Measurements from ENCODE around the gene PACRG.

The PACRG gene

DNA sequence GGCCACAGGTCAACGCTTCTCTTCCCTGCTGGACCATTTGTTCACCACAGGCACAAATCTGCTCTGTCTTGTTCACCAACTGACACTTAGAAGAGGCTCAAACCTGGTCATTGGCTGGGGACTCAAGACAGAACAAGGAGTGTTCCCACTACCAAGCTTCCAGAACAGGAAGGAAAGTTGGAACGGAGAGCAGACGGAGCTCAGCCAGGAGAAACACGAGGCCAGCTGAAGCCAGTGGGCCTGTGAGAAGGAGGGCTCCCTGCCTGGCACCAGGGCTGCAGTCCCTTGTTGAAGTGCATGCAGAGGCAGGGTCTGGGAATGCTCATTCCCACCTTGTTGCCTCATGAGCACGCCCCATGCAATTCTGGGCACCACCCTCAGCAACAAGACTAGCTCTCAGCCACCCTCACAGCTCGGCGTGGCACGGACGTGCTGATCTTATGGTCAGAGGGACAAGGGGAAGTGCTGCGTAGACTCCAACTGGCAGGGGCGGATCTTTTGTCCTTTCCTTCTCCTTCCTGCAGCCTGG lies 450.2 kb downstream of the PACRG start:
- no peak for DNase-seq (ENCODE audit: low spot score)

- no peak for DNase-seq (ENCODE audit: low spot score)
These were observed 451.3 kb downstream of the PACRG start for GRCh38 chr6:163179061-163179460.

GRCh38 chr6:163179721-163180120 lies 451.9 kb downstream of the PACRG start:
- DNase-seq (ENCODE audit: low spot score): no peak

GRCh38 chr6:163180874-163181541 lies 453.2 kb downstream of the PACRG start:
- DNase-seq (ENCODE audit: low spot score): peak; percentile 61

GRCh38 chr6:163181666-163182180 lies 453.9 kb downstream of the PACRG start:
- DNase-seq (ENCODE audit: low spot score): no peak

GRCh38 chr6:163182696-163183095 lies 454.9 kb downstream of the PACRG start:
- no peak for DNase-seq (ENCODE audit: low spot score)

DNA sequence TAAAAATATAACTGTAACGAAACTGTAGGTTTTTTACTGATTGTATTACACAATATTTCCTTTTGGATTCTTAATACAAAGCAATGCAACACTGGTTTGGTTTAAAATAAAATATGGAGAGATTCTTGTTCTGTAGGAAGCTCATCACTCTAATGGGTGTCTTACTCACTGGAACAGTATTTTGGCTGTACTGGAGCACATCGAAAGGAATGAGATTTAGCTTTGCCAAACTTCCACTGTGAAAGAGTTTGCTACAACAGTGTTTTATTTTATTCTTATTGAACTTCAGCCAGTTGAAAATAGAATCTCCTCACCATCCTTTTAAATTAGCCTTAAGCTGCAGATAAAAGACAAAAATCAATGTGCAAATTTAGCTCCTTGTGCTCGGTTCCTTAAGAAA lies 456.0 kb downstream of the PACRG start:
- DNase-seq (ENCODE audit: low spot score): peak; percentile 39

- DNase-seq (ENCODE audit: low spot score): no peak
These were observed 458.0 kb downstream of the PACRG start for GRCh38 chr6:163185744-163186143.

GRCh38 chr6:163186527-163186926 lies 458.8 kb downstream of the PACRG start:
- DNase-seq (ENCODE audit: low spot score): no peak

DNA sequence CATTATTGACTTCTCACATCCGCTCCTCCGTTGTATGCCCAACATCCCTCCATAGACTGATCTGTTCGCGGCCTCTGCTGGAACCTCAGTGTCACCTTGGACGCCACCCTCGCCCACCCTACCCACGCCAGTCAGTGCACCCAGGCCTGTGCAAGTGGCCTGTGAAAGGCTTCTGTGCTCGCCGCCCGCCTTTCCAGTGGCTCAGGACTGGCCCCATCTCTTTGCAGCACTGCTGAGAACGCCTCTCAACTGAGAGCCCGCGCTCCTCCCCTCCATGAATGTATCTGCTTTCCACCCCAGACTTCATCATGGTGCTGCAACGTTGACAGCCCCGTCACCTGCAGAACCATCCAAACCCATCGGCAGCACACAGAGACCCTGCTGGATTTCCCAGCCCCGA lies 459.4 kb downstream of the PACRG start:
- DNase-seq (ENCODE audit: low spot score): no peak

- DNase-seq (ENCODE audit: low spot score): no peak
These were observed 459.8 kb downstream of the PACRG start for GRCh38 chr6:163187606-163188005.

DNA sequence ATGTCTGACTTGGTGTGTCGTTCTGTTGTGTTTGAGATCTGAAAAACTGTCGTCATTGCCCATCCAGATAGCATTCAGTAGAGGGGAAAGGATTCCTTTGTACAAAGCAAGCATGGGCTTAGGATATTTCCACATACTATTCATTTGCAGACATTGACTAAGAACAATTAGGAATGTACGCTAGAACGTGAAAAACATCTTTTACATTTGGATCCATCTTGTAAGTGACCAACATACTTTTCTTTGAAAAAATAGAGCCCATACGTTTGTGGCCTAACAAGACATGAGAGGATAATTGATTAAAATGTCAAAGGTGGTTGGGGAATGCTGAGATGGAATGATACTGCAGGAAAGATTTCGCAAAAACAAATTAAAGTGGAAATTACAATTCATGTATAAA lies 461.0 kb downstream of the PACRG start:
- no peak for DNase-seq (ENCODE audit: low spot score)

GRCh38 chr6:163189609-163190008 lies 461.8 kb downstream of the PACRG start:
- no peak for DNase-seq (ENCODE audit: low spot score)

DNA sequence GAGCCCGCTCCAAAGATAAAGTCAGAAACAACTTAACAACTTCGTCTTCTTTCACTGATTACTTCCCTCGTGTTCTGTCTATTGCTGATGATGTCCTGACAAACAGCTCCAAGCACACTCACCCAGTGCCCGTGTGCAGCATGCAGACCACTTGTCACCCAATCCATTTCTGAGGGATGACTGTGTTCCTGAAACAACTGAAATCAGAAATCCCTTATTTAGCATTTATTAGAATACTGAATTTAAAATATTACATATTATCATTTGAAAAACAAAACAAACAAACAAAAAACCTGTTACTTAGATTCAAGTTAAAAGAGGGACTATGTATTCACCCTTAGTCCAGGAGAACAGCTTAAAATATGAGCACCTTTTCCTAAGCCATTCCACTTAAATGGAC lies 463.0 kb downstream of the PACRG start:
- no peak for DNase-seq (ENCODE audit: low spot score)

- no peak for DNase-seq (ENCODE audit: low spot score)
These were observed 464.1 kb downstream of the PACRG start for GRCh38 chr6:163191704-163192537.

DNA sequence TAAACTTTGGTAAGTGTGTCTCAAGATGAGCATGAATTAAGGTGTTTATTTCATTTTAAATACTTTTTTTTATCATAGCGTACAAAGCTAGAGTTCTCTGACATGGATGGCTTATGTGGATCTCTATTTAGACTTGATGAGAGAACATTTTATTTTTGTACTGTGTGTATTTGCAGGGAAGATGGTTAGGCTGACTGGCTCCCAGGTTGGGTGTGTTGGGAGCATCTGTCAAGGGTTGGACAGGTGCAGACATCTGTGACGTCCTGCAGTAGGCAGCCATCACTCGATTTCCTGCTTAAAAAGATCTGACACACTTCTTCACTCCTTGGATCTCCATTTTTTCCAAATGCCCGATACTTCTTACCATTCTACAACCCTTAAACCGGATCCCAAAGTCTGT lies 464.8 kb downstream of the PACRG start:
- no peak for DNase-seq (ENCODE audit: low spot score)

DNA sequence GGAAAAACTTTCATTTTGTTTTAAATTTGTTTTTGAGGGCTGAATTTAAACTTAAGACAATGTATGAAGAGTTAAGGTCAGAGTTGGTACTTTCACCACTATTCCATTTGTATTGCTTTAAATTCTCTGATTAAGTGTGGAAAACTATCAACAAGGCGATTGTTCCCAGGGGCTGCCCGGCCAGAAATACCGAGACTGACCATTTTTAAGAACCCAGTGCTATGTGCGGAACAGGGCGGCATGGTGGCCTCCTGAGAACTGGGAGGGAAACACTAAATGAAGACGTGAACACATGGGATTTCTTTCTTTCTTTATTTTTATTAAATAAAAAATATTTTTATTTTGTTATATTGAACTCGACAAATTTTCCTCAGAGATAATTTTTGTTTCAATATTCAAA lies 465.6 kb downstream of the PACRG start:
- no peak for DNase-seq (ENCODE audit: low spot score)

DNA sequence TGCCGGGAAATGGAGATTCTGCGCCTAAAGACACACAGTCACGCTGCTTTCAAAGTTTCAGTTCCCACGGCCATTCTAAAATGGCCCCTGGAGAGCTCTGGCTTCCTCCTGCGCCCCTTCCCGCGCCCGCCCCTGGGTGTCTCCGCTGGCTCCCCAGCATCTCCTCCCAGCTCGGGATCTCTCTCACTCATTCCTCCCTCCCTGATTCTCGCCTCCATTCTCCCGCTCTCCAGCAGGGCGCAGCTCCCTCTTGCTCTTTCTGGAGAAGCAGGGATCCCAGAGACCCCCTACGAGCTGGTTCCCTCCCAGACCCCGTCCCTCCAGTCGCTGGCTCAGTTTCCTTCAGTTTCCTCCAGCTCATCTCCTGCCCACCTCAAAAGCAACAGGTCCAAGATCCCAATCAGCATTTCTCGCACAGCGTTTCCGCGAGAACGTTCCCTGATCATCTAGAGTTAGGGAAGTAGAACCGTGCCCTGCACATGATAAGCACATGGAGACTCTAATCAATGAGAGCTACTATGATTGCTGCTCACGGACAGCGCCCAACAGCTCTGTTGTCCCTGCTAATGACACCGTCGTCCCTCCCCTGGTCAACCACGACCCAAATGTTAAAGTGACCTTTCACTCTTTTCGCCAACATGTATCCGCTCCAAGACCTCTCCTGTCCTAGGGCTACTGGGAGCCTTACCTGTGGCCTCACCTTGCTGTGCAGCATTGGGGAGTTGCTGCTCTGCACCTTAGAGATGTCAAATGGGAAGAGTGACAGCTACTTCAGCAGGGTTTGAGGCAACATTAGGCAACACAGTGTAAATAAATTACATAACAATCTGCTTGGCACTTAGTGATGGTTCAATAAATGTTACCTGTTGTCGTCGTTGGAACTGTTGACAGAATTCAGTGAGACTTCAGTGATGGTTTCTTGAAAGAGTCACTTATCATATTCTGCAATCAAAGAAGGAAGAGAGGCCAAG lies 468.2 kb downstream of the PACRG start:
- no peak for DNase-seq (ENCODE audit: low spot score)

DNA sequence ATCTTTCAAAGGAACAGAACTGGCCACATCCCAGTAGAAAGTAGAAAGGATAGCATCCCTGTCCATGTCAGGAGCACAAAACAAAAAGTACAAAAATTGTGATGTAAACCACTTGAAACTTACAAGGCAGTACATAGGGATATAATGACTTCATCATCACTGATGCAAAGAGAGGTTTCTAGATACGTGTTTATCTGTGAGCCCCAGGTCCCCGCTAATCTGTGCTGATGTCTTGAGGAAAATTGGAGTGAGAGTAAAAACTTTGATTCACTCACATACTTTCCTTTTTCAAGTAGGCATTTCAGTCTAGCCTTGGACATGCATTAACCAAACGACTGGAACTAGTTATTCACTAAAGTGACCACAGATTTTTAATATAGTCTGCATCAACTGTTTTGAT lies 470.1 kb downstream of the PACRG start:
- no peak for DNase-seq (ENCODE audit: low spot score)

DNA sequence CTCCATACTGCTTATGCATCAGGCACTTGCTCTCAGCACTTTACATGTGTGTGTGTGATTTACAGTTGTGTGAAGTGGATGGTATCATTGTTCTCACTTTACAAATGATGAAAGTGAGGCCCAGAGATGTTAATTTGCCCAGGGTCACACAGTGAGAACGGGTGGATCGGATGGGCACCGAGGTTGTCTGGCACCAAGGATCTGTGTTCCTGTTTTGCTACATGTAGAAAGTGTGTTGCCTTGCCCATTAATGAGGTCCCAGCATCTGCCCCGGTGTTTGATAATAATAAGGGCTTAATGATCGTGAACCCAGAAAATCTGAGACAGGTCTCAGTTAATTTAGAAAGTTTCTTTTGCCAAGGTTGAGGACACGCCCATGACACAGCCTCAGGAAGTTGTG lies 470.6 kb downstream of the PACRG start:
- DNase-seq (ENCODE audit: low spot score): no peak

DNA sequence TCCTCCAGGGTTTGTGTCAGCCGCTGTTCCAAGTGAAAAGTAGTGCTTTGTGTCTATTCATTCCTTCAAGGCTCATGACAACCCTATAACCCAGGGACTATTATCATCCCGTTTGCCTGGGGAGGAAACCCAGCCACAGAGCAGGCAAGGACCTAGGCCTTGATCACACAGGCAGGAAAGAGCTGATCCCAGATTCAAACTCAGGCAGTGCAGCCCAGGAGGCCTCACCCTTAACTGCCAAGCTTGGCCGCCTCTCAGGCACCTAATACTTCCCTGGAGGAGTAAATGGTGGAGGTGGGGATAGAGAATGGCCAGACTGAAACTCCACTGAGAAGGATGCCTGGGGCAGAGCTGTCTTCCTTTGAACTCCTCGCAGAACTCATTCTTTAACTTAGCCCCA lies 471.6 kb downstream of the PACRG start:
- DNase-seq (ENCODE audit: low spot score): no peak

DNA sequence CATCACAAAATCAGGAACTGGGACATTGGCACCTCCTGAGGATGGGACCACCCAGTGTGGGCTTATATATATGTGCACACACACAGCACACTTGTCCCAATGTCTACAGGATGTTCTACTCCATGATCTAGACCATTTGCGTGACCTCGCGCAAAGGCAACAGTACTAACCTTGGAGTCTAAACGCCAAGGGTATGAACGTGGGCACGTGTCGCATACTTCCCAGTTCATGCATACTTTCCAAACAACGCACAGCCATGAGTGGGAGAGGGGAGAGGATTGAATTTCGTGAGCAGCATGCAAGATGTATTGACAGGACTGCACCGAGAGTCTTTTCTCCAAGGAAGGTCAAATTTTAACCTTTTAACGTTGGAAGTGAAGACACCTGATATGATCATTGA lies 472.5 kb downstream of the PACRG start:
- no peak for DNase-seq (ENCODE audit: low spot score)

Data from GM03348 (cell line).